K562 (cell line): ENCODE results near the gene TRAF3. TPM values are rescaled to one million over a fixed set of nuclear protein-coding genes. Genes with fewer than 3 reads are reported as not detected.

Source experiments
- ATAC-seq: fragments of 200-7000 bp; cut with Tn5 transposase; 3 replicates; pipeline ENCODE4 v1.9.1; 2020; ENCODE audit warnings: moderate library complexity
- BruUV-seq: library from RNA; stranded (reverse); fragments of 400-500 nt; replicated peaks from 2 replicates; lab custom pipeline; 2021; lab: Mats Ljungman, UMichigan
- CTCF ChIA-PET: fragments of 300-600 bp; formaldehyde crosslinking; extraction: SDS; loops from one replicate; lab custom pipeline; 2021; ENCODE audit warnings: low intra/inter-chr PET ratio; lab: Yijun Ruan, JAX
- POLR2A ChIA-PET: fragments of 300-600, 350-650 bp; sonication (Branson Sonifier 250); formaldehyde crosslinking; extraction: SDS; loops from one replicate; lab custom pipeline; 2021; ENCODE audit warnings: antibody characterized with exemption, inconsistent platforms; lab: Yijun Ruan, JAX
- DNase-seq, 4 experiments: peaks; one replicate each; pipeline versions ENCODE4 v3.0.0 to v3.0.0-alpha.2; 2011 to 2018; ENCODE audit warnings: low spot score in 3 of 4, mixed read lengths in 3 of 4; ENCODE audit errors: extremely low read depth in 1 of 4
- FAIRE-seq: peaks from 2 replicates; lab custom pipeline; 2011; peaks lifted over from hg19 to GRCh38; lab: Jason Lieb, UNC
- H2AFZ ChIP-seq: 2 replicates; pipeline ENCODE4 v1.6.0; 2011; ENCODE audit warnings: low read depth, low read length, control low read depth, inconsistent platforms
- H3K27ac ChIP-seq: fragments of 200-600 bp; 3 replicates; pipeline ENCODE4 v1.8.0; 2011; ENCODE audit warnings: low read depth, mild to moderate bottlenecking, control low read depth, inconsistent platforms, low read length, moderate library complexity, mixed read lengths; ENCODE audit errors: extremely low read depth
- H3K27me3 ChIP-seq, 2 experiments: fragments of 300-600 bp in 1 of 2; 2 replicates in 1 of 2; 3 replicates in 1 of 2; pipeline versions ENCODE4 v1.6.0 to v1.8.0; 2011; ENCODE audit warnings: inconsistent platforms in 2 of 2, low read length in 2 of 2, mild to moderate bottlenecking in 1 of 2, mixed read lengths in 1 of 2, moderate library complexity in 1 of 2; ENCODE audit not compliant: control insufficient read depth in 2 of 2, insufficient read depth in 2 of 2
- H3K36me3 ChIP-seq: fragments of 300-600 bp; 3 replicates; pipeline ENCODE4 v1.8.0; 2011; ENCODE audit warnings: mild to moderate bottlenecking, low read length, inconsistent platforms; ENCODE audit not compliant: control insufficient read depth, insufficient read depth
- H3K4me1 ChIP-seq, 2 experiments: fragments of 200-600 bp in 1 of 2; replicated peaks in 1 of 2; 2 replicates in 1 of 2; 3 replicates in 1 of 2; pipeline versions ENCODE4 v1.5.1 to v1.8.0; 2011; ENCODE audit warnings: inconsistent platforms in 2 of 2, low read length in 2 of 2, mild to moderate bottlenecking in 1 of 2, mixed read lengths in 1 of 2, moderate library complexity in 1 of 2; ENCODE audit not compliant: control insufficient read depth in 2 of 2, insufficient read depth in 2 of 2
- H3K4me2 ChIP-seq: 2 replicates; pipeline ENCODE4 v1.6.1; 2011; ENCODE audit warnings: low read length, control low read depth, inconsistent platforms, mixed read lengths; ENCODE audit not compliant: insufficient read depth
- H3K4me3 ChIP-seq: fragments of 200-600 bp; sonication (generic), shearing (Covaris generic); 2 replicates; pipeline ENCODE4 v1.5.1; 2016; ENCODE audit warnings: control low read depth, inconsistent platforms
- H3K79me2 ChIP-seq: fragments of 200-600 bp; 3 replicates; pipeline ENCODE4 v1.8.0; 2011; ENCODE audit warnings: low read length, inconsistent platforms; ENCODE audit not compliant: control insufficient read depth, insufficient read depth
- H3K9ac ChIP-seq, 2 experiments: 2 replicates each; pipeline versions ENCODE4 v1.6.0 to v1.6.1; 2011; ENCODE audit warnings: low read depth in 2 of 2, low read length in 2 of 2, control low read depth in 1 of 2, inconsistent platforms in 1 of 2, mild to moderate bottlenecking in 1 of 2, mixed read lengths in 1 of 2; ENCODE audit not compliant: insufficient read depth in 1 of 2
- H3K9me1 ChIP-seq: one replicate; pipeline ENCODE4 v1.6.0; 2011; ENCODE audit warnings: inconsistent platforms, mild to moderate bottlenecking, low read length, moderate library complexity; ENCODE audit not compliant: control insufficient read depth, insufficient read depth
- H3K9me3 ChIP-seq: replicated peaks from 2 replicates; pipeline ENCODE4 v1.5.1; 2011; ENCODE audit warnings: low read depth, low read length, inconsistent platforms; ENCODE audit not compliant: control insufficient read depth, insufficient read depth
- H4K20me1 ChIP-seq: replicated peaks from 2 replicates; pipeline ENCODE4 v1.6.1; 2011; ENCODE audit warnings: low read length, inconsistent platforms, mixed read lengths; ENCODE audit not compliant: control insufficient read depth, insufficient read depth
- IRF1 ChIP-seq: sonication (generic); formaldehyde crosslinking; IDR thresholded peaks from 2 replicates; pipeline ENCODE4 v1.8.0; 2022; ENCODE audit warnings: missing genetic modification reagents, mild to moderate bottlenecking, borderline replicate concordance
- KLF1 ChIP-seq: fragments of 450-650 bp; IDR thresholded peaks from 2 replicates; pipeline ENCODE4 v1.6.1; 2016; ENCODE audit warnings: missing genetic modification characterization, missing compliant biosample characterization
- NCOA4 ChIP-seq: fragments of 450-650 bp; IDR thresholded peaks from 2 replicates; pipeline ENCODE4 v1.6.1; 2018; ENCODE audit warnings: mild to moderate bottlenecking; ENCODE audit not compliant: partially characterized antibody
- POLR2G ChIP-seq: fragments of 200-400 bp; formaldehyde crosslinking; IDR thresholded peaks from 2 replicates; pipeline ENCODE4 v1.6.1; 2017; ENCODE audit warnings: low read depth, mild to moderate bottlenecking, antibody characterized with exemption, low read length, moderate library complexity
- WGBS: fragments of 100-300 bp; shearing (Covaris generic); methylation state at CpG from one replicate; pipeline ENCODE4 v1.1.6; 2016; ENCODE audit warnings: low coverage, mixed read lengths; ENCODE audit not compliant: insufficient coverage; ENCODE audit errors: missing lambda C conversion rate; 5-methylcytosine and 5-hydroxymethylcytosine counted together
- in situ Hi-C: fragments of 300-500 bp; cut with MboI; formaldehyde crosslinking; loops from 4 replicates; pipeline ENCODE4 v1.15.0; 2018; ENCODE audit warnings: inconsistent platforms, mixed read lengths
- intact Hi-C: fragments of 100-400 bp; cut with micrococcal nuclease; formaldehyde crosslinking; loops from 2 replicates; pipeline ENCODE4 v1.14.2; 2022
- polyA plus RNA-seq, 8 experiments: library from polyadenylated mRNA; depleted of rRNA in 4 of 8; stranded (reverse) in 5 of 8; unstranded in 3 of 8; fragments of >200 nt; fragmentation: Nextera tagmentation in 2 of 8; fragmentation: Illumina TruSeq in 1 of 8; extraction: Ambion mirVana in 2 of 8; extraction: Trizol in 1 of 8; gene quantifications; 2 replicates each; pipeline versions ENCODE4 v1.2.1 to v1.2.3, GENCODE V29; 2011 to 2014; ENCODE audit warnings: inconsistent platforms in 1 of 8, missing spikeins in 1 of 8
- total RNA-seq, 7 experiments: library from RNA; depleted of rRNA in 6 of 7; stranded (reverse); fragments of >200 nt in 6 of 7; fragmentation: Illumina TruSeq in 2 of 7; extraction: Trizol in 2 of 7; gene quantifications; 2 replicates each; pipeline versions ENCODE4 v1.2.1 to v1.2.3, GENCODE V29; 2011 to 2021; ENCODE audit warnings: low replicate concordance in 1 of 7
- TF ChIP-seq, protein P1 (sequence below): fragments of 450-650 bp; conservative IDR thresholded peaks from 2 replicates; pipeline ENCODE4 v1.6.1; 2016; ENCODE audit warnings: missing genetic modification characterization, low read depth, mild to moderate bottlenecking, missing compliant biosample characterization, moderate library complexity
- TF ChIP-seq, protein P2 (sequence below): fragments of 450-650 bp; formaldehyde crosslinking; IDR thresholded peaks from 2 replicates; pipeline ENCODE4 v1.4.0; 2020; ENCODE audit warnings: mild to moderate bottlenecking, mixed read lengths

The TRAF3 gene
- total and polyA plus RNA-seq, 9 of the 15 experiments (the other 6 are each of a cell fraction or from before 2014, with no cell fraction given), result 0.52 to 21.3 (median 9.9) TPM

DNA sequence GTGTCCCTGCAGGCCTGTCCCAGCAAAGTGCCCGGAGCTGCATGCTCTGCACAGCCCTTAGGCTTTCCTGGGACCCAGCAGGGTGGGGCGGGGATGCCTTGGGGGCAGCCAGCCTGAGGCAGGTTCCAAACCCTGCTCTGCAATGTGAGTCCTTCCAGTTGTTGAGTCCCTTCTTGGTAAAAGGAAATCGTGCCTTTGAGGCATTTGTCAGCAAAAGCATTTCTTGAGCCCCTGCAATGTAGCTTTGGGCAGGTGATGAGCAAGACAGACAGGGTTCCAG lies 38.1 kb upstream of the TRAF3 start:
- Histone ChIP-seq H3K4me2 (no peak overlapping the region), H3K9me1 (no peaks in the 10 kb centered on the region), H3K9me3 (no peaks in the 10 kb centered on the region; the same call in 1 of the 2 replicates), H2AFZ (no peak overlapping the region), H3K4me1 (no peaks in the 10 kb centered on the region), H3K4me3 (no peak overlapping the region), H3K9ac (no peak overlapping the region), H3K79me2 (no peaks in the 10 kb centered on the region), H3K27me3 (no peaks in the 10 kb centered on the region), H3K36me3 (0 out of 3 replicates have a peak, but pooled peaks cover 4% of the 10 kb centered on the region), H3K27ac (no peak overlapping the region), H4K20me1 (no peaks in the 10 kb centered on the region)
- peak; percentile 20 for ATAC-seq
- CTCF ChIA-PET, result no interaction called here
- BruUV-seq, result no TSS peak
- WGBS, result 84% methylated on average over 3 of the region's 3 CpGs
- in situ Hi-C loops (no loop called here), intact Hi-C loops (no loop called here)
- POLR2A ChIA-PET, result no interaction called here
- TF ChIP-seq POLR2G (peak; percentile 63), KLF1 (tag) (no peak)
- FAIRE-seq, result no peak
- DNase-seq, result no peak

DNA sequence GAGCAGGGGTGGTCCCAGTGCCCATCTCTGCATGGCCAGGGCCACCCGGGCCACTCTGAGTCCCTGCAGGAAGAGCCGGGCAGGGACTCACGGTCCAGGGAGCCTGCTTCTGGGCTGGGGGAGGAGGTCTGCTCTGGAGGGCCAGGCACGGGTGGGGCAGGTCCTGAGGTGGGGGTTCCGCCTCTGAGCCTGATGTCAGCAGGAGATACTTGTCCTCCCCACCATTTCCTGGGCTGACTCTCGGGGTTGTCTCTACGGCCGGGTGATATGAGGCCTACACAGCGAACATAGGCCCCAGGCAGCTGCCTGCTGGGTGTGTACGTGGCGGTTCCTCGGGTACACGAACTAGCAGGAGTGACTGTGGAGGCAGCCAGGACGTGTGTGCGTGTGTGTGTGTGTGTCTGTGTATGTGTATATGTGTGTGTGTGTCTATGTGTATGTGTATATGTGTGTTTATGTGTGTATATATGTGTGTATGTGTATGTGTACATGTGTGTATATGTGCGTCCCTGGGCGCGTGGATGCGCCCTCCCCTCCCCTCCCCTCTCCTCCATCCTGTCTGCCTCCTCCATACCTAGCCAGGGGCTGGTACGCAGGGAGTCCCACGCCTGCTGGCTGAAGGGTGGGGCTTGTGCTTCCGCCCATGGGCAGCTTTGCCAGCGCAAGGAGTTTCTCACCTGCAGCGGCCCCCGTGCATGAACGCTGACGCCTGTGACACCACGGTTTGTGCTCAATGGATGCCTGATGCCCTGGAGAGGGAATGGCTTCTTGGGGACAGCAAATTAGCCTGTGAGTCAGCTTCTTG lies 30.4 kb upstream of the TRAF3 start:
- Histone ChIP-seq H3K9me1 (no peaks in the 10 kb centered on the region), H3K9ac (no peak overlapping the region), H3K4me3 (no peak overlapping the region), H3K36me3 (peaks cover 5% of the 10 kb centered on the region; the same call in 1 of the 3 replicates), H3K9me3 (no peaks in the 10 kb centered on the region), H3K4me1 (peaks cover 0 to 26% of the 10 kb centered on the region in 2 experiments; a peak in 2 of 5 replicates), H3K27ac (no peak overlapping the region; the same call in 2 of the 3 replicates), H3K27me3 (no peaks in the 10 kb centered on the region), H3K4me2 (no peak overlapping the region), H2AFZ (no peak overlapping the region), H3K79me2 (no peaks in the 10 kb centered on the region), H4K20me1 (no peaks in the 10 kb centered on the region)
- intact Hi-C loops (no loop called here), in situ Hi-C loops (no loop called here)
- DNase-seq (peak in 2 of 4 experiments; percentile 15 to 16), FAIRE-seq (no peak), ATAC-seq (peak; percentile 73)
- no TSS peak for BruUV-seq
- 76% methylated on average over 16 of the region's 28 CpGs for WGBS
- POLR2A ChIA-PET, result interaction anchor here (1.1 kb wide), 1 partner anchor 13 kb away, joined by 3 read pairs; no protein-coding TSS in a partner anchor
- CTCF ChIA-PET, result no interaction called here
- TF ChIP-seq, protein P1, sequence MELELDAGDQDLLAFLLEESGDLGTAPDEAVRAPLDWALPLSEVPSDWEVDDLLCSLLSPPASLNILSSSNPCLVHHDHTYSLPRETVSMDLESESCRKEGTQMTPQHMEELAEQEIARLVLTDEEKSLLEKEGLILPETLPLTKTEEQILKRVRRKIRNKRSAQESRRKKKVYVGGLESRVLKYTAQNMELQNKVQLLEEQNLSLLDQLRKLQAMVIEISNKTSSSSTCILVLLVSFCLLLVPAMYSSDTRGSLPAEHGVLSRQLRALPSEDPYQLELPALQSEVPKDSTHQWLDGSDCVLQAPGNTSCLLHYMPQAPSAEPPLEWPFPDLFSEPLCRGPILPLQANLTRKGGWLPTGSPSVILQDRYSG (tag), result no peak
- no peak for TF ChIP-seq NCOA4
- no peak for TF ChIP-seq IRF1 (CRISPR knock-in tag)
- TF ChIP-seq, protein P2, sequence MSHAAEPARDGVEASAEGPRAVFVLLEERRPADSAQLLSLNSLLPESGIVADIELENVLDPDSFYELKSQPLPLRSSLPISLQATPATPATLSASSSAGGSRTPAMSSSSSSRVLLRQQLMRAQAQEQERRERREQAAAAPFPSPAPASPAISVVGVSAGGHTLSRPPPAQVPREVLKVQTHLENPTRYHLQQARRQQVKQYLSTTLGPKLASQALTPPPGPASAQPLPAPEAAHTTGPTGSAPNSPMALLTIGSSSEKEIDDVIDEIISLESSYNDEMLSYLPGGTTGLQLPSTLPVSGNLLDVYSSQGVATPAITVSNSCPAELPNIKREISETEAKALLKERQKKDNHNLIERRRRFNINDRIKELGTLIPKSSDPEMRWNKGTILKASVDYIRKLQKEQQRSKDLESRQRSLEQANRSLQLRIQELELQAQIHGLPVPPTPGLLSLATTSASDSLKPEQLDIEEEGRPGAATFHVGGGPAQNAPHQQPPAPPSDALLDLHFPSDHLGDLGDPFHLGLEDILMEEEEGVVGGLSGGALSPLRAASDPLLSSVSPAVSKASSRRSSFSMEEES (CRISPR knock-in tag), result no peak
